ENCODE data around the gene COX7A2.

Gene COX7A2

DNA sequence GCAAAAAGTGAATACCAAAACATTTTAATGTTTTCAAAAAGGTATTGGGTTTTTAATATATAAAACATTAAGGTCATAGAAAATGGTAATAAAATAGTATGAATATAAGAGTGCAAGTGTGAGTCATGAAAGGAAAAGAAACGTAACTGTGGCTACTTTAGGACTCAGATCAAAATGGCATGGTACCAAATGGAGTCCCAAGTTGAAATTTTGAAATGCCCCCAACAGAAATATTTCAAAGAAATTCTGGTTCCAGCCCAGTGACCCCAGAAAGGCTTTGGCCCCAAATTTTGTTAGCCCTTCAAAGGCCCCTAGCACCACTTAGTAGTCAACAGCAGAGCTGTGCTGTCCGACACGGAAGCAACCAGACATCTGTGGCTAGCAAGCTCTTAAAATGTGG, 43.7 kb downstream of the COX7A2 start:
- no peak for DNase-seq (ENCODE audit: low read depth in 2 of 2)

- no peak for DNase-seq (ENCODE audit: low read depth in 2 of 2)
These were observed 47.4 kb downstream of the COX7A2 start for GRCh38 chr6:75196081-75196687.

- DNase-seq (ENCODE audit: low read depth in 2 of 2) = no peak
These were observed 55.2 kb downstream of the COX7A2 start for GRCh38 chr6:75188221-75188925.

Data from stimulated activated CD8-positive, alpha-beta memory T cell treated with anti-CD3 and anti-CD28 coated beads, Interleukin-15, amount 100 ng/mL, for 48 hours (primary cell).